ENCODE data around the gene TARBP2.
"Not testable (repeated sequence)": the region's sequence is repeated elsewhere in the genome, so short reads cannot be mapped to it uniquely, and the experiment has no call there.

The TARBP2 gene

DNA sequence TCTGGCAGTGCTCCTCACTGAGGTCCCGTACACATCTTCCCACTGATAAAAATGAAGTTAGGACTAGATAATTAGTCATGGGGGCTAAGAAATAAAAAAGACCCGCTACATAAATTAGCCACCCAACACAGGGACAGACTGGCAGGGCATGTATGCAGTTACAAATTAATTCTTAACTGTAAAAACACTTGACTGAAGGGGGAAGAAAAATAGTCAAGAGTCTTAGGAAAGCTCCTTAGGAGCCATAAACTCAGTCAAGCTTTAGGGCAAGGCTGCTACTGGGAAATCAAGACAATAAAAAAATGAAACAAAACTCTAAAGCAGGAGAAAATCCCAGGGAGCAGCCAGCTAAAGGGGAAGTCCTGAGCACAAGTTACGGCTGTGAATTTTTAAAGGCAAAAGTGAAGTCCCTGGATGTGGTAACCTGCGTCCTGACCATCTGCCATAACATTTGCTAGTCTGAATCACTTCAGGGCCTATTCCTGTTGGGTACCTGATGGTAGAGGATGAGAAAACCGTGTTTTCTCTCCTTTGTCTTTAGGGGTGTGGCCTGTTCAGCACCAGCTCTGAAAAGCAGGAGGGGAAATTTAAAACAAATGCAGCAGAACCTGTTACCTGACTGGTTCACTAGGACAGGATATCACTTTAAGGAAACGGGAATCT, 13.7 kb downstream of the TARBP2 start:
- DNase-seq (ENCODE audit: low read depth) = no peak

DNA sequence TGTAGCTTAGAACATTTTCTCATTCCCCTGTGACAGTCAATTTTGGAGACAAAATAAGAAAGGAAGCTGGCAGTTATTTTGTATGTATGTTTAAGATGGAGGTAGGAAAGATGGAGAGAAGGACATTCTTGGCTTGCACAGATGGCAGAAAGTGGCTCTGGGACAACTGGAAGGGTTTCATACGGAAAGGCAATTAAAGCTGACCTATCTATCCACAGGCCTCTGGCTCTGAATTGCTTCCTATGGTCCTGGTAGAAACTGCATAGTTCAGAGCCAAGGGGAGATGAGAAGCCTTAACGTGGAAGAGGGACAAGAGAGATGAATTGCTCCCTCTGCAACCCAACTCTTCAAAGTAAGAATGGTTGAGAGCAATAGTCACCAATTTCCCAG, 14.2 kb downstream of the TARBP2 start:
- no peak for DNase-seq (ENCODE audit: low read depth)

DNA sequence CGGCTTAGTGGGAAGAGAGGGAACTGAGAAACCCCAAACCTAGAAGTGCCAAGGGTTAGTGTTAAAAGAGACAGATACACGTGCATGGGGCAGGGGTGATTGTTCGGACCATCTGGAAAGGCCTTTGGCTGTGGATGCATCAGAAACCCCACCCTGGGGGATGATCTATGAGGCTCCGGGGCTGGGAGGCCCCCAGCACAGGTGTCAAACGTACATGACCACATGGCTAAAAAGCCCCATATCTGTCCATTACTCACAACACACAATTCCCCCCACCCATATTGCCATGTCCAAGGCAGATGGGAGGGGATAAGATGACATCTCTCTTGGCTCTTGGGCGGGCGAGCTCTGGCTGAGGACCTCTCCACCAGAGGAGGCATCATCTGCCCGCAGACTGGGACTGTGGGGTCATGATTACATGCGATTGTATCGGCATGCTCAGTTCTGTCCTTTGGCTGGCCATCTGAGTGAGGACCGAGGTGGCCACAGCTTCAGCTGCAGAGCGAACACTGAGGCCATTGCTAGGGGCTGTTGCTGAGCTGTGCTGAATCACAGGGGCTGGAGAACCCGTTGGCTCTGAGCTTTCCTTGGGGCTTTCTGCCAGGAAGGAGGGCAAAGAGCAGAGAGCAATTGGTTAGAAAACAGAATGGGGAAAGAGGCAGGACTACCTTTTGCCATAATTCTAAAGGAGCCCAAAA, 15.8 kb downstream of the TARBP2 start:
- DNase-seq (ENCODE audit: low read depth) = no peak

DNA sequence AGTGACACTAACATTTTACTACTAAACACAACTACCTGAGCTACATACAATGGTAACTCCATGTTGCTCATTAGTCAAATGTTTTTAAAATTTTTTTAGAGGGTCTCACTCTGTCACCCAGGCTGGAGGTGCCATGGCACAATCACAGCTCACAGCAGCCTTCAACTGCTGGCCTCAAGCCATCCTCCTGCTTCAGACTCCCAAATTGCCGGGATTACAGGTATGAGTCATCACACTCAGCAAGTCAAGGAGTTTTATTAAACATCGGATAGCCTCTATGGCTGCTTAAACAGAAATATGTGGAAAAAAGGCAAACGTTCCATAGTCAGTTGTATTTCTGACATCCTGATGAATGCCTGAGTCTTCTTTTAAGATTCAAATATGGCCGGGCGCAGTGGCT, 17.3 kb downstream of the TARBP2 start:
- DNase-seq (ENCODE audit: low read depth) = no peak

DNA sequence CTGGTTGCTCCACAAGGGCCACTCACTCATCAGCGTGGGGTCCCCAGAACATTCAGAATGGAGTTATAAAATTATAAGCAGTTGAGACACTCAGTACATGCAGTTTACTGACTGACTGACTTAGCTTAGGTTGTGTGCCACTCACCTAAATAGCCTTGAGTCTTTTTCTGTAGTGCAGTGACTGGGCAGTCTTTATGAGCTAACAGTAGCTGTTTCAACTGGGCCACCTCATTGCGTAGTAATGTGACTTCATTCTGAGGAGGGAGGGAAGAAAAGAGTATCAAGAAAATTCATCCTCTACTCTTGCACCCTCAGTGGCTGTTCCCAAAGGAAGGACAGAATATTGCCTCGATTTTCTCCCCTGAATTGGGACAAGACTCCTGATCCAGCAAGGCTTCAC, 22.0 kb downstream of the TARBP2 start:
- DNase-seq (ENCODE audit: low read depth) = no peak

DNA sequence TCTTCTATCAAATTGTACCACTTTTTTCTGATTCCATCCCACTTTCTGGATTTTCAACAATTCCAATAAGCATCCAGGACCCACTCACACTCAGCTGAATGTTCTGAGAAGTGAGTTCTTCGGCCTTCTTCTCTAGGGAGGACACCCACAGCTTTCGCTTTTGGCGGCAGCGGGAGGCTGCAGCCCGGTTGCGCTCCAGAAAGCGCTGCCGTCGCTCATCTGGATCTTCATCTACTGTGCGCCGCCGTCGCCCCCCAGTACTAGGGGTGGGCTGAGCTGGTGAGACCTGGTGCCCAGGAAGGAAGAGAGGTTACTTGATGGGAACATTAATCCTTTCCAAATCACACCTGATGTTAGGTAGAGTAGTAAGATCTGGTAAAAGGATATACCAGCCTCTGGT, 23.4 kb downstream of the TARBP2 start:
- DNase-seq (ENCODE audit: low read depth) = no peak

DNA sequence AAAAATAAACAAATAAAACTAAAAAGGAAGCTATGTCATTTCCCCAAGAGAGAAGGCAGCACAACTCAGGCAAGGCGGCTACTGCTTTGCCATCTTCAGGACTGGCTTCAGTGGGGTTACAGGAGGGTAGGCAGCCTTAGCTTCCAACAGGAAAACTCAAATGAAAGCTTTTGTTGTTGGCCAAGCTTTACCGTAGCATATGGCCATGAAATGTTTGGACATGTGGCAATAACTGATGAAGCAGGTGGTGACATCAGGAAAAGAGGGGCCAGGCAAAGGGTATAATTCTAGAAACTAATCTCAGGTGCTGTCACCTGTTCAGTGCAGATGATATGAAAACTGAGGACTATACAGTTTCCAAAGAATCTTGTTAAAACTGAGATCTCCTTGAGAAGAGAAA, 29.0 kb downstream of the TARBP2 start:
- no peak for DNase-seq (ENCODE audit: low read depth)

DNA sequence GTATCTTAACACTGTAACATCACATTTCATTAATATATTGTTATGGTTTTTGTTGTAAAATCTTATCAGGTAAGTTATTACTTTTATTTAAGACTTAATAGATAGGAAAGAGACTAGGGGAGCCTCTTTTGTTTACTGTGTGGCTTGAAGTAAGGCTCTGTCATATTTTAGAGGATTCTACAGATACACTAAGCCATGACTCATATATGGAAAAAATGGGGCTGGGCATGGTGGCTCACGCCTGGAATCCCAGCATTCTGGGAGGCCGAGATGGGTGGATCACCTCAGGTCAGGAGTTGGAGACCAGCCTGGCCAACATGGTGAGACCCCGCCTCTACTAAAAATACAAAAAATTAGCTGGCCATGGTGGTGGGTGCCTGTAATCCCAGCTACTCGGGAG, 29.8 kb downstream of the TARBP2 start:
- no peak for DNase-seq (ENCODE audit: low read depth)

DNA sequence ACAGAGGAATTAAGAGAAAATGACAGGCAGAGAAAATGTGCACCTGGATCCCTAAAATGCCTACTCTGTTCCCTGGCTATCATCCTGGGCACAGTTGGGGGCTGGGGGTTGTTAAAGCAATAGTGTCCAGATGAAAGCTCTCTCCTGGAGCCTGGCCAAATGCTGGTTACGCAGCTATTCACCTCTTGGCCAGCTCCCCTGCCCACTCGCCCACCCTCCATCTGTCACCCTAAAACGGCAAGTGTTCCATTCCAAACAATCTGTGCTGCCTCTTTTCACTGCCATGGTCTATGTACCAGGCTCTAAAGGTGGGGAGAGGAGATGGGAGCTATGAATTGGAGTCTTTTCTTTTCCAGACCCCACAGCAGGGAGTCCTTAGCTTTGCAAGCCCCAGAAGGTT, 30.9 kb downstream of the TARBP2 start:
- no peak for DNase-seq (ENCODE audit: low read depth)

DNA sequence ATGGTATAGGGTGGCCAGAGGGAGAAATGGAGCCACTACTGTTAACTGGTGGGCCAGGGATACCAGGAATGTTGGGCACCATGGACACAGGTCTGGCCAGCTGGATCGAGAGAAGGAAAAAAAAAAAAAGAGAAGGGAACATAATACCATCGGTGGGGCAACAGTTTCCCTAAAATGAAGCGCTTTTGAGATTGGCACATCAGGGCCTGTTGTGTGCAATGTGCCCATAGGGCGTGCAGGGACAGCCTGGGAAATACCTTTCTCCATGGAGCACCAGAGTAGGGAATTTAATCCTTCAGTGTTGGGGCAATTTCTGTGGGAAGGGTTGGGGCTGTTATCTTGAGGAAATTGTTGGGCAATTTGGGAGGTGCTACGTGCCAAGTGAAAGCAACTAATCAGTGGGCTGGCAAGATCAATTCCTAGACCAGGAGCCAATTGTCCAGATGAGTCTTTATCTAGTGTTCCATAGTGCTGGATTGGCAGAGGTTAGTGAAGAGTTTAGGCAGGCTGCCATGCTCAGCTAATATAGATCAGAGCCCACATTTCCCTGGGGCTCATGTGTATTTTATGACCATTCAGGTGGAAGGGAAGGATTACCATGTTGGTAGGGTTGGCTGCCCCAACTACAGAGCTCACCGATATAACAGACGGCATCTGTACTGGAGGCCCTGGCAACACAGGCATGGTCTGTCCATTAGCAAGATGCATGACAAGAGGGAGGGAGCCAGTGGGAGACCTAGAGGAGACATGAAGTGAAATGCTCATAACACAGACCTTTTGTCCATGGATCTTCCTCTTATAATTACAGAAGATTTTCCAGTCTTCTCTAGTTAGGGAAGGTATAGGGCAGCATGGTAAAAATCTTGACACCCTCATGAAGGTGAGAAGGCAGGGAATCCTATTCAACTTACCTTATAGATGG, 31.7 kb downstream of the TARBP2 start:
- DNase-seq (ENCODE audit: low read depth) = no peak

DNA sequence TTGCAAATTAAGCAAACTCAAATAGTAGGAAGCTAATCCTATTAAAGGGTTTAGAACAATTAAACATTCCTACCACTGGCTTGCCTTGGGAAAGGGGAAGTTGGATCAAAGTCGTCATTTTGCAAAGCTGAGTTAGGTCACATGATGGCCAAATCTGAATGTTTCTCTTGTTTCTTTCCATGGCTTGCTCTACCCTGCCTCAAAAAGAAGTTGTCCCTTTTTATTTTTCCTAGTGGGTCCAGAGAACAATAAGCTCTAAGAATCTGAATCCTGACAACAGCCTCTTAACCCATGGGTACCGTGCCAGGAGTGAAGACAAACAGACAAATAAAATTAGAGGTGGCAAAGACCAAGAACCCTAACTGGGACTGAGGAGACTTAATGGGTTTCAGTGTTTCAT, 32.4 kb downstream of the TARBP2 start:
- DNase-seq (ENCODE audit: low read depth) = no peak

DNA sequence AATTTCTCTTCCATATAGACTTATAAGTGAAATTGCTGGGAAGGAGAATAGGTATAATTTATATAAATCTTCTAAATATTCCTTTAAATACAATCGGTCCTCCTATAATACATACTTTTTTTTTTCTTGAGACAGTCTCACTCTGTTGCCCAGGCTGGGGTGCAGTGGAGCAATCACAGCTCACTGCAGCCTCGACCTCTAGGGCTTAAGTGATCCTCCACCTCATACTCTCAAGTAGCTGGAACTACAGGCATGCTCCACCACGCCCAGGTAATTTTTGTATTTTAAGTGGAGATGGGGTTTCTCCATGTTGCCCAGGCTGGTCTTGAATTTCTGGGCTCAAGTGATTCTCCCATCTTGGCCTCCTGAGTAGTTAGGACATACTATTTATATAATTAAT, 35.9 kb downstream of the TARBP2 start:
- DNase-seq (ENCODE audit: low read depth) = no peak

DNA sequence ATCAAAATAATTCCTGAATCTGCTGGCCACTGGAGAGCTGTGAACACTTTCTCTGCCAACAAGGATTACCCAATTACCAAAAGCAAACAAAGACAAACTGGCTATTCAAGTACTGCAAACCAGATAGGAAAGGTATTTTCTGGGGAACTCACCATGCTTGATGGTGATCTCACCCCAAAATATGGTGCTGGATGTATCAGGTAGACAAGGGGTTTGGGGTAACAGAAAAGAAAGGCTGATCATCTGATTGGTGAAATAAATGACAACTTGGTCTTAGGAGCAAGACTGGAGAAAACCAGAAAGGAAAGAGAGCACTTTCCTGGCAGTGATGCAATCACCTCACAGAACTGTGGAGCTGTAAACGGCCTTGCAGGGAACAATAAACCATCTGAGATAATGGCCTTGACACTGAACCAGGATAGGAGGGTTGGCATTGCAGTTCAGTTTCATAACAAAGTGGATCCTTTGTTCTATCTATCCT, 37.2 kb downstream of the TARBP2 start:
- DNase-seq (ENCODE audit: low read depth) = peak; percentile 74

DNA sequence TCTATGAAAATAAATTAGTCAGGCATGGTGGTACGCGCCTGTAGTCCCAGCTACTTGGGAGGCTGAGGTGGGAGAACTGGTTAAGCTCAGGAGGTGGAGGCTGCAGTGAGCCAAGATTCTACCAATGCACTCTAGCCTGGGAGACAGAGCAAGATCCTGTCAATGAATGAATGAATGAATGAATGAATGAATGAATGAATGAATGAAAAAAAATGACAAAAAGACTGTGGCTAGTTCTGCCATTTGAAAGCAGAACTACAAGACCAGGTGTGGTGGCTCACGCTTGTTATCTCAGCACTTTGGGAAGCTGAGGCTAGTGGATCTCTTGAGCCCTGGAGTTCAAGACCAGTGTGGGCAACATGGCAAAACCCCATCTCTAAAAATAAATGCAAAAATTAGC, 38.4 kb downstream of the TARBP2 start:
- no peak for DNase-seq (ENCODE audit: low read depth)

DNA sequence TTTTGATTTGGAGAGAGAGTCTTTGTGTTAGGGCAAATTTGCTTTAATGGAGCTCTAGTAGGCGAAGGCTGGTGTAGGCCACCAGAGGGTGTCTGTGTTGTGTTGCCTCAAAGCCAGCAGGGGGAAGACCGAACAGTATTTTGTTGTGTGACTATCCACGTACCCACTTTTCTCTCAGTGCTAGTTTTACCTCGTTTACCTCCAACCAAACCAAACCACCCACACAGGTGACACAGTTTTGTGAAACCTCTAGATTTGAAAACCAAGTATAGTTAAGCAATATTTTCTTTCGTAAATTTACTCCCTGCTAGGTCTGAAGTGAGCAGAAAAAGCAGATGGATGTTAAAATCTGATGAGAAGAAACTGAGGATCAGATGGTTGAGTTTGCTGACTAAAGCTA, 42.5 kb downstream of the TARBP2 start:
- peak; percentile 16 for DNase-seq (ENCODE audit: low read depth)

DNA sequence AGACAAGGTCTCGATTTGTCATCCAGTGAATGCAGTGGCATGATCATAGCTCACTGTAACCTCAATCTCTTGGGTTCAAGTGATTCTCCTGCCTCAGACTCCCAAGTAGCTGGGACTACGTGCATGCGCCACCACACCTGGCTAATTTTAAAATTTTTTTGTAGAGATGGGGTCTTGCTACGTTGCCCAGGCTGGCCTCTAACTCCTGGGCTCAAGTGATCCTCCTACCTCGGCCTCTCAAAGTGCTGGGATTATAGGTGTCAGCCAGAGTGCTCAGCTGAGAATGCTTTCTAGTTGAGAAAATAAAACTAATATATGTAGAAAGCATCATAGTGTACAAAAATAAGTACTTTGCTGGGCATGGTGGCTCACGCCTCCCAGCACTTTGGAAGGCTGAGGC, 47.3 kb downstream of the TARBP2 start:
- DNase-seq (ENCODE audit: low read depth) = not testable (repeated sequence)

DNA sequence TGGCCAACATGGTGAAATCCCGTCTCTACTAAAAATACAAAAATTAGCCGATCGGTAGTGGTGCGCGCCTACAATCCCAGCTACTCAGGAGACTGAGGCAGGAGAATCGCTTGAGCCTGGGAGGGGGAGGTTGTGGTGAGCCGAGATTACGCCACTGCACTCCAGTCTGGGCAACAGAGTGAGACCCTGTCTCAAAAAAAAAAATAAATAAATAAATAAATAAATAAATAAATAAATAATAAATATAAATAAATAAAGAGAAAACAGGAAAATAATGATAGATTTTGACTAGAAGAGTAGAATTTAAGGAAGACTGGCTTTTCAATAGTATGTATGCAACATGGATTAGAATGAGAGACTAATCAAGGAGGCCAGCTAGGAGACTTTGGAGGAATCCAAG, 49.0 kb downstream of the TARBP2 start:
- DNase-seq (ENCODE audit: low read depth) = not testable (repeated sequence)

DNA sequence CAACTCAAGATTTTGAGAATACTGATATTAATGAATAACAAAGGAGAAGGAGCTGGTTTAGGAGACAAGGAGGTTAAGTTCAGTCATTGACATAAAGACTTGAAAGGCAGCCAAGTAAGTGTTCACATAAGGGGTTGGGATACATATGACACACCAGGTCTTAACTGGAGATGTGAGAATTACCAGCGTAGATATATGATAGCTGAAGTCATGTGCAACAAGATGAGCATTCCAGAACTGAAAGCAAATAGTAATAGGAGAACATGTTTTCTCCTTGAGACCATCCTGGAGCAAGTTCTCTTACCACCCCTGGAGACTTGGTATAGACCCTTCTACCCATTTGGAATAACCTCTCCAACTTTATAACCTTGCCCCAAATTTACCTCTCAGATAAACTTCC, 49.5 kb downstream of the TARBP2 start:
- no peak for DNase-seq (ENCODE audit: low read depth)

DNA sequence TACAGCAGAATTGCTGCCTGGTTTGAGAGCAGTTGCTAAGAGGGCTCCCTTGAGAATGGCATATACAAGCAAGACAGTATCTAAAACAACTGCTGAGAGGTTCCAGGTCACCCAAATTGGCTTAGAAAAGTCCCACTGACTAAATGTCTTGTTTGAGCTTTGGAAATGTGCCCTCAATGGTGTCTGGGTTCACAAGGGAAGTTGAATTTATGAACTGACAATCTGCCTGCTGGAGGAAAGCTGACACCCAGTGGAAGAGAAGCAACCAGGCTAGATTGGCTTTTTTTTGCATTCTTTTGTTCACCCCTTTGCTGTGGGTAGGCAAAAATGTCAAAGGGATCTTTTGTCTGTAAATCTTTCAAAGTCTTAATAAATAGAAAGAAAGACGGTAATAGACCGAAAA, 50.8 kb downstream of the TARBP2 start:
- DNase-seq (ENCODE audit: low read depth) = no peak

DNA sequence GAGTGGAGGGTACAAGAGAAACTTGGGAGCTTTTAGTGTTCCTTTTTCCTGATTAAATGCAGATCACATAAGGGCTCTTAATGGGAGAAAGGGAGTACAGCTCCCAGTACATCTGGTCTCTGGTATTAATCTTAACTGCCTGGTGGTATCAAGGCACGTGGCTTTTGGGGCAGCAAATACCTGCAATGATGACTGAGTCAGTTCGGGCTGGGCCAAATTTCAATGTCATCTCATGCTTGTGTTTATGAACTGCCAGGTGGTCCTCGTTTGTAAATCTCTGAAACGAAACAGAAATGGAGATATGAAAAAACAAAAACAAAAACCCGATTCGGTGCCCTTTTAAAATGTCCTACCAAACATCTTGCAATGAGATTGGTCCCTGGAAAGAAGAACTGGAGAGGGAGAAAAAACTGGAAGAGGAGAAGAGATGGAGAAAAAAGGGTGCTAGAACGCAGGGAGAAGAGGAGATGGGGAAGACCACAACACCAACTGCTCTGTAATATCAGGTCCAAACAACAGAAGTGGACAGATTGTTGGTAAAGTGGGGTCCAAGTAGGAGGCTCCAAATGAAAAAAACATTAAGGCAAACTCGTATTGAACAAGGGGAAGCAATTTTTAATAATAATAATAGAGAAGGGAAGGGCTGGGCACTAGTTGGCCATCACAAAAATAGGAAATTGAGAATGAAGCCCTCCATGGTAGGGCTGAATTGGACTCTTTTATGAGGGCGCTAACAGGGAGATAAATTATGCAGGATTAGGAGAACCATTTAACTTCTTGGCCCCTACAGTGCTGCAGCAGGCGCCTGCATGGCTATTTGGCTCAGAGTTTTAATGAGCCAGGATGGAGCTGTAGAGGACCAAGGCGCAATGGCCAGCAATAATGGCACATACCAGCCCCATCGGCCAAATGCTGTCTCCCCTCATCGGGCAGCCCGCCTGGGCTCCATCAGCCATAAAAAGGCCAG, 51.6 kb downstream of the TARBP2 start:
- no peak for DNase-seq (ENCODE audit: low read depth)

Data from GM04503 (cell line).